Measurements from ENCODE around the gene RAD23B. TPM values are rescaled to one million over a fixed set of nuclear protein-coding genes. Genes with fewer than 3 reads are reported as not detected.

The RAD23B gene
- total RNA-seq, 4 donors from 2014 or later: 45.7 to 57.4 (median 50.5) TPM

- Histone ChIP-seq H3K9me3 (peaks cover 0 to 4% (median 0%) of the 10 kb centered on the region in 4 donors), H3K4me1 (peaks cover 0 to 5% (median 2%) of the 10 kb centered on the region in 4 donors), H3K36me3 (no peaks in the 10 kb centered on the region), H3K4me3 (no peak overlapping the region), H3K27me3 (no peaks in the 10 kb centered on the region), H3K27ac (no peak overlapping the region)
- TF ChIP-seq CTCF (IDR thresholded peaks at IDR 0.05): no peak
- no peak for TF ChIP-seq POLR2A (IDR thresholded peaks at IDR 0.05)
- DNase-seq: no peak
Measured at GRCh38 chr9:107263289-107263688, 19.8 kb upstream of the RAD23B start.

- H3K27me3 ChIP-seq: no peaks in the 10 kb centered on the region
- H3K9me3 ChIP-seq: peaks cover 0 to 4% (median 0%) of the 10 kb centered on the region in 4 donors
- H3K36me3 ChIP-seq: no peaks in the 10 kb centered on the region
- H3K4me3 ChIP-seq: no peak overlapping the region
- no peaks in the 10 kb centered on the region for H3K4me1 ChIP-seq
- DNase-seq: no peak
- TF ChIP-seq POLR2A (IDR thresholded peaks at IDR 0.05) (no peak), CTCF (IDR thresholded peaks at IDR 0.05) (no peak)
- H3K27ac ChIP-seq: no peak overlapping the region
Measured at GRCh38 chr9:107266624-107267368, 16.3 kb upstream of the RAD23B start.

GRCh38 chr9:107268560-107268959, 14.5 kb upstream of the RAD23B start:
- TF ChIP-seq POLR2A (IDR thresholded peaks at IDR 0.05) (no peak), CTCF (IDR thresholded peaks at IDR 0.05) (no peak)
- no peak overlapping the region for H3K27ac ChIP-seq

GRCh38 chr9:107269254-107269653, 13.8 kb upstream of the RAD23B start:
- H3K27me3 ChIP-seq: no peaks in the 10 kb centered on the region
- DNase-seq: no peak
- no peak overlapping the region for H3K4me3 ChIP-seq
- TF ChIP-seq CTCF (IDR thresholded peaks at IDR 0.05): no peak
- no peak for TF ChIP-seq POLR2A (IDR thresholded peaks at IDR 0.05)
- H3K27ac ChIP-seq: no peak overlapping the region
- peaks cover 0 to 4% (median 0%) of the 10 kb centered on the region in 4 donors for H3K9me3 ChIP-seq
- no peaks in the 10 kb centered on the region for H3K36me3 ChIP-seq
- H3K4me1 ChIP-seq: no peaks in the 10 kb centered on the region

More at GRCh38 chr9:107268560-107268959, 14.5 kb upstream of the RAD23B start:
- Histone ChIP-seq H3K4me3 (no peak overlapping the region), H3K4me1 (no peaks in the 10 kb centered on the region), H3K36me3 (no peaks in the 10 kb centered on the region), H3K9me3 (peaks cover 0 to 4% (median 0%) of the 10 kb centered on the region in 4 donors), H3K27me3 (no peaks in the 10 kb centered on the region)
- DNase-seq: no peak

GRCh38 chr9:107269681-107270080, 13.4 kb upstream of the RAD23B start:
- no peaks in the 10 kb centered on the region for H3K36me3 ChIP-seq
- peaks cover 0 to 4% (median 0%) of the 10 kb centered on the region in 4 donors for H3K9me3 ChIP-seq
- TF ChIP-seq CTCF (IDR thresholded peaks at IDR 0.05): no peak
- TF ChIP-seq POLR2A (IDR thresholded peaks at IDR 0.05): no peak
- no peak for DNase-seq
- H3K27ac ChIP-seq: no peak overlapping the region
- H3K4me1 ChIP-seq: no peaks in the 10 kb centered on the region
- no peak overlapping the region for H3K4me3 ChIP-seq
- no peaks in the 10 kb centered on the region for H3K27me3 ChIP-seq

Measured in Peyer's patch (tissue), 4 donors.